PFSK-1 (cell line): ENCODE results near the gene ASIC4.

Experiments used
- POLR2AphosphoS5 ChIP-seq: IDR thresholded peaks from 2 replicates; pipeline ENCODE4 v1.6.1; 2012; ENCODE audit warnings: low read depth, mild to moderate bottlenecking, control low read depth, low read length, moderate library complexity
- SIN3A ChIP-seq: IDR thresholded peaks from 2 replicates; pipeline ENCODE4 v1.6.1; 2012; ENCODE audit warnings: mild to moderate bottlenecking, low read length, moderate library complexity, borderline replicate concordance; ENCODE audit not compliant: insufficient read depth
- TAF1 ChIP-seq: IDR thresholded peaks from 2 replicates; pipeline ENCODE4 v1.6.1; 2012; ENCODE audit warnings: low read length, control low read depth, borderline replicate concordance; ENCODE audit not compliant: insufficient read depth
- TF ChIP-seq, protein P1 (sequence below), 2 experiments: IDR thresholded peaks; 2 replicates each; pipeline versions ENCODE4 v1.6.1 to v1.8.0; 2011 to 2012; ENCODE audit warnings: low read depth in 2 of 2, low read length in 2 of 2, control low read depth in 1 of 2, inconsistent platforms in 1 of 2, mild to moderate bottlenecking in 1 of 2, moderate library complexity in 1 of 2; ENCODE audit not compliant: insufficient read depth in 1 of 2

DNA sequence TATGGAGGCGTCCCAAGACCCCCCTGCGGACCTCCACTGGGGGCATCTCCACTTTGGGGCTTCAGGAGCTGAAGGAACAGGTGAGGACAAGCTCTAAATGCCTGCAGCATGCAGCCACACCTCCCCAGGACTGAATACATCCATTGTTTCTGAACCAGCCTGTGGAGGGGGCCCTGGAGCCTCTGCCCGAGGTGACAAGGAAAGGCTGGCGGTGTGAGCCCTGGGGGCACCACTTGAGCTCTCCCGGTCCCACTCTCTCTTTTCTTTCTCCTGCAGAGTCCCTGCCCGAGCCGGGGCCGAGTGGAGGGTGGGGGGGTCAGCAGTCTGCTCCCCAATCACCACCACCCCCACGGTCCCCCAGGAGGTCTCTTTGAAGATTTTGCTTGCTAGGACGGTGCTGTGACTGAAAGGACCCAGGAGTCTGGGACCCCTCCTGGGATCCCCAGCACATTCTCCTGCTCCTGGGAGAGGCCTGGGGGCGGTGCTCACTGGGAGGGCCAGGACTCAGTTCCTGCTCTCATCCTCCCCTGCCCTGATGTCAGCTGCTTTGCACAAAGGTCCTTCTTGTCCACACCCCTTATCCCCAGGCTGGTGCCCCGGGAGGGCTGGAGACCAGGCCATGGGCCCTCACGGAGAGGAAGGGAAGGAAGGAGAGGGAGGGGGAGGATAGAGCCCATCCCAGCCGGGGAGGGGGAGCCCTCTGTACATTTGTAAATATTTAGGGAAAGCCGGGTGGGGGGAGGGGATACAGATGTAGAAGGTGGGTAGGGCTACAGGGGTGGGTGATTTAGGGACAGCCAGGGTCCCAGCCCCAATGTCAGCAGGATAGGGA is 23.6 kb downstream of the ASIC4 start:
- TF ChIP-seq POLR2AphosphoS5 (no peak), TAF1 (no peak), SIN3A (no peak)
- TF ChIP-seq, protein P1, sequence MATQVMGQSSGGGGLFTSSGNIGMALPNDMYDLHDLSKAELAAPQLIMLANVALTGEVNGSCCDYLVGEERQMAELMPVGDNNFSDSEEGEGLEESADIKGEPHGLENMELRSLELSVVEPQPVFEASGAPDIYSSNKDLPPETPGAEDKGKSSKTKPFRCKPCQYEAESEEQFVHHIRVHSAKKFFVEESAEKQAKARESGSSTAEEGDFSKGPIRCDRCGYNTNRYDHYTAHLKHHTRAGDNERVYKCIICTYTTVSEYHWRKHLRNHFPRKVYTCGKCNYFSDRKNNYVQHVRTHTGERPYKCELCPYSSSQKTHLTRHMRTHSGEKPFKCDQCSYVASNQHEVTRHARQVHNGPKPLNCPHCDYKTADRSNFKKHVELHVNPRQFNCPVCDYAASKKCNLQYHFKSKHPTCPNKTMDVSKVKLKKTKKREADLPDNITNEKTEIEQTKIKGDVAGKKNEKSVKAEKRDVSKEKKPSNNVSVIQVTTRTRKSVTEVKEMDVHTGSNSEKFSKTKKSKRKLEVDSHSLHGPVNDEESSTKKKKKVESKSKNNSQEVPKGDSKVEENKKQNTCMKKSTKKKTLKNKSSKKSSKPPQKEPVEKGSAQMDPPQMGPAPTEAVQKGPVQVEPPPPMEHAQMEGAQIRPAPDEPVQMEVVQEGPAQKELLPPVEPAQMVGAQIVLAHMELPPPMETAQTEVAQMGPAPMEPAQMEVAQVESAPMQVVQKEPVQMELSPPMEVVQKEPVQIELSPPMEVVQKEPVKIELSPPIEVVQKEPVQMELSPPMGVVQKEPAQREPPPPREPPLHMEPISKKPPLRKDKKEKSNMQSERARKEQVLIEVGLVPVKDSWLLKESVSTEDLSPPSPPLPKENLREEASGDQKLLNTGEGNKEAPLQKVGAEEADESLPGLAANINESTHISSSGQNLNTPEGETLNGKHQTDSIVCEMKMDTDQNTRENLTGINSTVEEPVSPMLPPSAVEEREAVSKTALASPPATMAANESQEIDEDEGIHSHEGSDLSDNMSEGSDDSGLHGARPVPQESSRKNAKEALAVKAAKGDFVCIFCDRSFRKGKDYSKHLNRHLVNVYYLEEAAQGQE (IDR thresholded peaks at IDR 0.05; ENCODE audit: insufficient read depth in 1 of 2, low read depth in 2 of 2, low read length in 2 of 2) = no peak
